ENCODE data around the gene TRIM52.
"Not testable (repeated sequence)": the region's sequence is repeated elsewhere in the genome, so short reads cannot be mapped to it uniquely, and the experiment has no call there.

TRIM52 gene

GRCh38 chr5:181260720-181261319, at the start of gene TRIM52:
Gene TRIM52, minus strand, starts transcription at chr5:181261143. Its CDS starts 330 bp downstream, at chr5:181260813.
- DNase-seq, result no peak

GRCh38 chr5:181287331-181287730, 26.4 kb upstream of the TRIM52 start:
- not testable (repeated sequence) for DNase-seq

GRCh38 chr5:181285962-181286705, 25.2 kb upstream of the TRIM52 start:
- DNase-seq, result not testable (repeated sequence)

DNA sequence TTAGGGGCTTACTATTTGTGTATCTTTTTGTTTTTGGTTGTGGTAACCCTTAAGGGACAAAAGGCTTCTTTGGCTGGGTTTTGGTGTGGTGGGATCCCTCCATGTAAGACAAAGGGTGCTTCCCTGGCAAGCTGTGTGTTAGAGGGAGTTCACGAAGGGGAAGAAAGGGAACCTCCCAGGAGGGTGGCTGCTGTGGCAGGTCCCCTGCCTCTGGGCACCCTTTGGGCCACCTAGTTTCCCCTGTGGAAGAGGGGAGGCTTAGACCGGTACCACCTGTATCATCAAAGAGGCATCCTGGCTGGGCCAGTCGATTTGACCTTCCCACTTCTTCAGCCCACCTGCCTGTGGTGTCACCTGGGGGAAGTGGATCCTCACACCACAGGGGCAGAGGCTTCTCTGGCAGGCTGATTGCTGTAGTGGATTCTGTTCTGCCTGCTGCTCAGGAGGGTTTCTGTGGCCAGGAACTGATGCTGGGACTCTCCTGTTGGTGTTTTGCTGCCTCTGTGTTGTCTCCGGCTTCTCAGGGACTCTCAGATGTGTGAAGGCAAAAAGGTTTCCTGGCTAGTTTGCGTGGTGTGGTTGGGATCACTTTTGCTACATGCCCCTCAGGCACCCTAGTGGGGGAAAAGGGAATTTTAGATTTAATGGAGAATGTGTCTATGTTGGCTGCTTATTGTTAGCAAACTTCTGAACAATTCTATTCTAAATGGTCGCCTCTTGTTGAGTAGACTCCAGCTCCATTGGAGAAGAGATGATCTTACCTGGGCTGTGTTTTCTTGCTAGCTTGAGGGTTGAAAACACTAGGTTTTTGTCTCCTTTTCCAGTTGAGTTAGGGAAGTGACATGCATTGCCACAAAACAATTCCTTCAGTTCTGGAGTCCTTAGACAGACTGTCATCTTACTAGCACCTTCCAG, 23.2 kb upstream of the TRIM52 start:
- DNase-seq, result not testable (repeated sequence)

DNA sequence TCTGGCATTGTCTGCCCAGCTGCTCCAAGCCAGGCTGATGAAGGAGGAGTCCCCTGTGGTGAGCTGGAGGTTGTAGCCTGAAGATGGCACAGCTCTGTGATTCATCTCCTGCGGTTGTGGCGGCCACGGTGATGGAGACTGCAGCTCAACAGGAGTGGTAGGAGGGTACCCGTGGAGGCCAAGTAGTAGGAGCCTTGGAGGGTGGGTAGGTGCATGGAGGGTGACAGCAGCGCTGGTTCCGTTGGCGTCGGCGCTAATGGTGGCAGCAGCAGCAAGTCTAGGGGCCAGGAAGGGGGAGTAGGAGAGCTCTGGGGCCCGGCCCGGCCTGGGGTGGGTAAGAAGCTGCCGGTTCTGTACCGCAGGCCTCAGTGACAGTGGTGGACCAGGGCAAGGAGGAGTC, 22.4 kb upstream of the TRIM52 start:
- DNase-seq, result no peak

- DNase-seq, result no peak
Observed at GRCh38 chr5:181282874-181283273, 21.9 kb upstream of the TRIM52 start.

- DNase-seq, result not testable (repeated sequence)
Observed at GRCh38 chr5:181282415-181282814, 21.5 kb upstream of the TRIM52 start.

GRCh38 chr5:181281984-181282316, 21.0 kb upstream of the TRIM52 start:
- no peak for DNase-seq

- DNase-seq, result no peak
Observed at GRCh38 chr5:181281077-181281983, 20.4 kb upstream of the TRIM52 start.

GRCh38 chr5:181280251-181280762, 19.4 kb upstream of the TRIM52 start:
- no peak for DNase-seq

- not testable (repeated sequence) for DNase-seq
Observed at GRCh38 chr5:181273433-181273744, 12.4 kb upstream of the TRIM52 start.

DNA sequence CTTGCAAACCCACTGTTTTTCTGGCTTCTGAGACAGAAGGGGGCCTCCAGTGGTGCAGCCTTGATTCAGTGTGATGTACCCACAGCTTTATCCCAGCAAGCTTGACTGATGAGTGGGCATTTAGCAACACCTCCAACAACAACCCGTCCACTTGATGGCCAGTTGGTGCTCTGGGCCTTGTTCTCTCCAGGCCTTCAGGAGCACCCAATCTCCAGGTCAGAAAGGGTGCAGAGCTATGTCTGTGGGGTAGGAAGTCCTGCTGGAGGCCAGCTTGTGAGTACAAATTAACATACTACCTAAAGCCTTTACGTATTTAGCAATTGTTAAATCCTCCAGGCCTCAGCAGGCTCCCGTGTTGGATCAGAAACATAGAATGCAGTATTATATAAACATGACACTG, 10.1 kb upstream of the TRIM52 start:
- no peak for DNase-seq

GRCh38 chr5:181267907-181268306, 7.0 kb upstream of the TRIM52 start:
- not testable (repeated sequence) for DNase-seq

DNA sequence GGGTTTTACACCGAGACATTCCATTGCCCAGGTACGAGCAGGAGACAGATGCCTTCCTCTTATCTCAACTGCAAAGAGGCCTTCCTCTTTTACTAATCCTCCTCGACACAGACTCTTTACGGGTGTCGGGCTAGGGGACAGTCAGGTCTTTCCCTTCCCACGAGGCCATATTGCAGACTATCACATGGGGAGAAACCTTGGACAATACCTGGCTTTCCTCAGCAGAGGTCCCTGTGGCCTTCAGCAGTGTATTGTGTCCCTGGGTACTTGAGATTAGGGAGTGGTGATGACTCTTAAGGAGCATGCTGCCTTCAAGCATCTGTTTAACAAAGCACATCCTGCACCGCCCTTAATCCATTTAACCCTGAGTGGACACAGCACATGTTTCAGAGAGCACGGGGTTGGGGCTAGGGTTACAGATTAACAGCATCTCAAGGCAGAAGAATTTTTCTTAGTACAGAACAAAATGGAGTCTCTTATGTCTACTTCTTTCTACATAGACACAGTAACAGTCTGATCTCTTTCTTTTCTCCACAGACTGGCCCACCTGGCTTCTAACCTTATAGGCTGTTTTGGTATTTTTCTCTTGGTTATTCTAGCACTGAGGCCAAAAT, 6.5 kb upstream of the TRIM52 start:
- DNase-seq, result not testable (repeated sequence)

GRCh38 chr5:181265092-181265671, 4.2 kb upstream of the TRIM52 start:
- no peak for DNase-seq

DNA sequence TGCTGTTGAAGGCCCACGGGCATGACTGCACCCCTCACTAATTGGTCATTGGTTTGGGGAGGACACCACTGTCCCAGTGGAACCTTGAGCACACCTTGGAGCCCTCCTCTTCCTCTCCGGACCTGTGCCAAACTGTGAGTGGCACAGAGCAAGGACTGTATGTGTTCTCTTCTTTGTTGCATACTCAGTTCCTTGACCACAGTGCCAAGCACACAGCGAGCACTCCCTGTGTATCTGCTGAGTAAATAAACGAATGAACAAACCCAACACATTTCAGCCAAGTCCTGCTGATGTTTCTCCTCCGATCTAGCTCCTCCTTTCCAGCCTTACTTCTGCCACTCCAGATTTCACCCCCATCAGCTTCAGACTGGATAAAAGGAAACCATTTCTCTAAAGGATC, 2.7 kb upstream of the TRIM52 start:
- DNase-seq, result no peak

DNA sequence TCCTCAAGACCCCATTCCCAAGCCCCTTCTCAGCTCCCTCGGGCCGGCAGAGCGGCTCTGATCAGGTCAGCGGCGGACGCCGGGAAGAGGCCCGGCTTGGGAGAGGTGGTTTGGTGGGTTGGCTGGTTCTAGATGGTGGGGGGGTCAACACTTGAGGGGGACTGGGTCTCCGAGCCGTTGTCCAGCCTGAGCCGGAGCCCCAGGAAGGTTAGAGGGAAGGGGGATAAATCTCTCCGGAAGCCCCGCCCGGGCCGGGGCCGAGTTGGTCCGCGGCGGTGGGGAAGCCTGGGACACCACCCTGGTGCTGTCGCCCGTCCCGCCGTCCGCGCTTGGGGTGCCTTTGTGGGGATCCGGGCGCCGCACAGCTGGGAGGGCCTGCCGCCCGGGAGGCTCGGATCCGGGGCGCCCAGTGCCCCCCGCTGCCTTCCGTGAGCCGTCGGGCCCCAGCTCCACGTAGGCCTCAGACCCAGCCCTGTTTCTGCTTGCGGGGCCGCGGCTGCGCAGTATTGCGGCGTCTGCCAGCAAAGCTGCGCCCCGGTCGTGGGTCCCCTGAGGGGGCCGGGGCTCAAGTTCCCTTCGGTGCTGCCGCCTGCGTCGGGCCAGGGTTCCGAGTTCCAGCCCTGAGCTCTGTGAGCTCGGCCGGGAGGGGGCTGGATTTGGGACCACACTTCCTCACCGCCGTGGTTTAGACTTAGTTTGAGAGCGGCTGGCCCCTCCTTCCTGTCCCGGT, 542 bp upstream of the TRIM52 start:
- DNase-seq, result no peak

DNA sequence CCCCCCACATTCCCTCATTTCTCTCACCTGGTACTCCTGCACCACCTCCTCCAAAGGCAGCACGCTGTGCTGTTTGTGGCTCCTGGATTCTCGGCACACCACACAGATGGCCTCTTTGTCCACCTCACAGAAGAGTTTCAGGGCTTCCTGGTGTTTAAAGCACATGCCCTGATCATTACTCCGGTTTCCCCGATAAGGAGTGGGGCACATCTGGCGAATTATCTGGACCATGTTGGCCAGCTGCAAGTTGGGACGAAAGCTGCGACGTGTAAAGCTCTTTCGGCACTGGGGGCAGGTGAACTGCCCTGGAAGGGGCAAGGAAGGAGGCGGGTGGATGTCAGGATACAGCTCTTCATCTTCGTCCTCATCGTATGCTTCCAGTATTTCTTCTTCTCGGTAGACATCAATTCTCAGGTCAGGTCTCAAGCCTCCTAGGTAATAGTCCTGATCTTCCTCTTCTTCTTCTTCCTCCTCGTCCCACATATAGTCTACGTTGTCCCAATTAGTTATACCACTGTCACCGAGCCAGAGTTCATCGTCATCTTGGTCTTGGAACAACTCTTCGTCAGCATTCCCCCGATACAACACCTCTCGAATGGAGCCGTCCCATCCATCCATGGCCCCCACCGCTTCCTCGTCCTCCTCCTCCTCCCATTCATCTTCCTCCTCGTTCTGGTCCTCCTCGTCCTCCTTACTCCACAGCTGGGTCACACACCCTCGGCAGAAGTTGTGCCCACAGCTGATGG, 796 bp downstream of the TRIM52 start:
- DNase-seq, result no peak

DNA sequence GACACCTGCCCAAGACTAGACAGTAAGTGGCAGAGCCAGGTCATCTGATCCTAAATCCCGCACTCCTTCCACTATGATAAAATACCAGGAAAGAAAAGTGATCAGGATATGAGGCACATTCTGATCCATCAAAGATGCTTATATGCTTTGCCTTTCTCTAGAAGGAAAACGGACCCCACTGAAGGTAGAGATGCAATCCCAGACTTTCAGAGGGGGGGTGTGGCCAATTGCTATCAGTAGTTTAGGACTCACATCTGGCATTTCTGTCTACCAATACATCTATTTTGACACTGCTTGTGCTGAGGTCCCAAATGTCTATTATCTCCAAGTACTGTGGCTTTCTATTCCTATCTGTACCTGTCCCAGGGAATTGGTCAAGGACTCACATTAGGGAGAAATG, 1.7 kb downstream of the TRIM52 start:
- no peak for DNase-seq

GRCh38 chr5:181258576-181258975, 2.4 kb downstream of the TRIM52 start:
- DNase-seq, result no peak

Measured in NCI-H1092 treated with DMSO at 0.1 percent for 48 hours (cell line).